ENCODE results near the gene PVRIG. TPM values are rescaled to one million over a fixed set of nuclear protein-coding genes. Genes with fewer than 3 reads are reported as not detected.
A peak's percentile ranks its signal among the peaks of the same experiment; 100 is the strongest.
"Not testable (repeated sequence)": the region's sequence is repeated elsewhere in the genome, so short reads cannot be mapped to it uniquely, and the experiment has no call there.

Gene PVRIG
- total and polyA plus RNA-seq, 2 donors (not counting 1 experiment from before 2014, with no cell fraction given), result 16.2 to 51.2 TPM

DNA sequence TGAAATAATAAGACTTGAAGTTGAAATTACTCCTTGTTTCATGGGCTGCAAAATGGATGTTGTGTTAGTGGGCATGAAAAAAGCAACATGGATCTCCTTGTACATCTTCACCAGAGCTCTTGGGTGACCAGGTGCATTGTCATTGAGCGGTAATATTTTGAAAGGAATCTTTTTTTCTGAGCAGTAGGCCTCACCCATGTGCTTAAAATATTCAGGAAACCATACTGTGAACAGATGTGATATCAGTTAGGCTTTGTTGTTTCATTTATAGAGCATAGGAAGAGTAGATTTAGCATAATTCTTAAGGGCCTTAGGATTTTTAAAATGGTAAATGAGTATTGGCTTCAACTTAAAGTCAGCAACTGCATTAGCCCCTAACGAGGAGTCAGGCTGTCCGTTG lies 26.8 kb upstream of the PVRIG start:
- intact Hi-C loops (cut with micrococcal nuclease), result loop anchor here (2.0 to 5.0 kb wide), 2 partner anchors 16 to 36 kb away; partner anchors contain the start of genes GPC2, STAG3 and TRAPPC14
- no peaks in the 10 kb centered on the region for H3K36me3 ChIP-seq (replicated peaks in 1 of 2; ENCODE audit: control extremely low read depth in 1 of 2, control insufficient read depth in 1 of 2, extremely low read depth in 1 of 2, insufficient read depth in 2 of 2, low read length in 1 of 2)
- 39% methylated on average over 2 of the region's 3 CpGs for WGBS (ENCODE audit: insufficient coverage)
- peaks cover 75% of the 10 kb centered on the region for H3K4me1 Mint-ChIP-seq
- H3K4me3 Mint-ChIP-seq, result peak overlapping the region; percentile 77
- DNase-seq, result no peak
- TF ChIP-seq, protein P1, sequence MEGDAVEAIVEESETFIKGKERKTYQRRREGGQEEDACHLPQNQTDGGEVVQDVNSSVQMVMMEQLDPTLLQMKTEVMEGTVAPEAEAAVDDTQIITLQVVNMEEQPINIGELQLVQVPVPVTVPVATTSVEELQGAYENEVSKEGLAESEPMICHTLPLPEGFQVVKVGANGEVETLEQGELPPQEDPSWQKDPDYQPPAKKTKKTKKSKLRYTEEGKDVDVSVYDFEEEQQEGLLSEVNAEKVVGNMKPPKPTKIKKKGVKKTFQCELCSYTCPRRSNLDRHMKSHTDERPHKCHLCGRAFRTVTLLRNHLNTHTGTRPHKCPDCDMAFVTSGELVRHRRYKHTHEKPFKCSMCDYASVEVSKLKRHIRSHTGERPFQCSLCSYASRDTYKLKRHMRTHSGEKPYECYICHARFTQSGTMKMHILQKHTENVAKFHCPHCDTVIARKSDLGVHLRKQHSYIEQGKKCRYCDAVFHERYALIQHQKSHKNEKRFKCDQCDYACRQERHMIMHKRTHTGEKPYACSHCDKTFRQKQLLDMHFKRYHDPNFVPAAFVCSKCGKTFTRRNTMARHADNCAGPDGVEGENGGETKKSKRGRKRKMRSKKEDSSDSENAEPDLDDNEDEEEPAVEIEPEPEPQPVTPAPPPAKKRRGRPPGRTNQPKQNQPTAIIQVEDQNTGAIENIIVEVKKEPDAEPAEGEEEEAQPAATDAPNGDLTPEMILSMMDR (IDR thresholded peaks at IDR 0.05), result no peak
- peak overlapping the region in 1 of 5 experiments; percentile 34 for H3K4me3 ChIP-seq (ENCODE audit: control extremely low read depth in 1 of 5, extremely low read depth in 1 of 5, insufficient read depth in 1 of 5, low read depth in 2 of 5, low read length in 4 of 5)
- no peak for ATAC-seq (ENCODE audit: low read depth)
- peaks cover 0 to 5% (median 0%) of the 10 kb centered on the region in 3 donors for H3K9me3 ChIP-seq (ENCODE audit: control extremely low read depth in 1 of 3, control insufficient read depth in 2 of 3, insufficient read depth in 1 of 3, low read length in 2 of 3)
- no peaks in the 10 kb centered on the region for H4K20me1 ChIP-seq (ENCODE audit: control insufficient read depth, insufficient read depth, low read length, poor library complexity, severe bottlenecking)
- POLR2A ChIA-PET, result interaction anchor here (0.7 to 2.2 kb wide), 4 partner anchors 10 to 176 kb away, joined by 3 to 4 read pairs (median 4); partner anchors contain the start of gene GAL3ST4
- peak overlapping the region; percentile 97 for H3K27ac Mint-ChIP-seq
- no peaks in the 10 kb centered on the region for H3K27me3 Mint-ChIP-seq
- H3K79me2 ChIP-seq (ENCODE audit: control insufficient read depth, insufficient read depth, low read length), result no peaks in the 10 kb centered on the region
- CTCF ChIA-PET, result interaction anchor here (0.9 to 5.0 kb wide), 6 partner anchors 10 to 153 kb away, joined by 3 to 41 read pairs (median 4); no protein-coding TSS in a partner anchor
- H3K4me2 ChIP-seq (replicated peaks; ENCODE audit: low read depth, low read length, poor library complexity, severe bottlenecking), result peak overlapping the region; percentile 57
- no peak overlapping the region for H3K9ac ChIP-seq (ENCODE audit: low read length)
- H2AFZ ChIP-seq (ENCODE audit: insufficient read depth, low read depth, low read length, poor library complexity, severe bottlenecking), result no peak overlapping the region
- H3K9me3 Mint-ChIP-seq (ENCODE audit: insufficient read depth), result no peaks in the 10 kb centered on the region
- no peaks in the 10 kb centered on the region for H3K27me3 ChIP-seq (replicated peaks in 1 of 4; ENCODE audit: control extremely low read depth in 1 of 4, control insufficient read depth in 3 of 4, insufficient read depth in 4 of 4, low read length in 3 of 4)
- peaks cover 64 to 70% of the 10 kb centered on the region in 2 donors for H3K4me1 ChIP-seq (ENCODE audit: control insufficient read depth in 2 of 2, insufficient read depth in 2 of 2, low read length in 2 of 2)
- peak overlapping the region; percentile 81 to 83 for H3K27ac ChIP-seq (ENCODE audit: low read length in 2 of 2)

GRCh38 chr7:100195222-100195621 lies 24.5 kb upstream of the PVRIG start:
- TF ChIP-seq EZH2 (IDR thresholded peaks at IDR 0.05; ENCODE audit: borderline replicate concordance, insufficient read depth, low read depth, low read length, poor library complexity, severe bottlenecking), result no peak
- TF ChIP-seq, protein P1 (IDR thresholded peaks at IDR 0.05), result no peak
- Mint-ChIP-seq H3K27me3 (no peaks in the 10 kb centered on the region), H3K9me3 (ENCODE audit: insufficient read depth) (no peaks in the 10 kb centered on the region), H3K27ac (peak overlapping the region; percentile 86), H3K4me3 (peak overlapping the region; percentile 44), H3K4me1 (peaks cover 85% of the 10 kb centered on the region)
- DNase-seq (no peak), ATAC-seq (ENCODE audit: low read depth) (no peak)
- intact Hi-C loops (cut with micrococcal nuclease), result no loop called here
- Histone ChIP-seq H3K79me2 (ENCODE audit: control insufficient read depth, insufficient read depth, low read length) (no peaks in the 10 kb centered on the region), H3K4me1 (ENCODE audit: control insufficient read depth in 2 of 2, insufficient read depth in 2 of 2, low read length in 2 of 2) (peaks cover 68 to 82% of the 10 kb centered on the region in 2 donors), H3K4me2 (replicated peaks; ENCODE audit: low read depth, low read length, poor library complexity, severe bottlenecking) (peak overlapping the region; percentile 44), H4K20me1 (ENCODE audit: control insufficient read depth, insufficient read depth, low read length, poor library complexity, severe bottlenecking) (no peaks in the 10 kb centered on the region), H3K27me3 (replicated peaks in 1 of 4; ENCODE audit: control extremely low read depth in 1 of 4, control insufficient read depth in 3 of 4, insufficient read depth in 4 of 4, low read length in 3 of 4) (no peaks in the 10 kb centered on the region), H3K9me3 (ENCODE audit: control extremely low read depth in 1 of 3, control insufficient read depth in 2 of 3, insufficient read depth in 1 of 3, low read length in 2 of 3) (peaks cover 0 to 5% (median 0%) of the 10 kb centered on the region in 3 donors), H3K36me3 (replicated peaks in 1 of 2; ENCODE audit: control extremely low read depth in 1 of 2, control insufficient read depth in 1 of 2, extremely low read depth in 1 of 2, insufficient read depth in 2 of 2, low read length in 1 of 2) (no peaks in the 10 kb centered on the region), H2AFZ (ENCODE audit: insufficient read depth, low read depth, low read length, poor library complexity, severe bottlenecking) (peak overlapping the region; percentile 22), H3K27ac (ENCODE audit: low read length in 2 of 2) (peak overlapping the region; percentile 56 to 57), H3K9ac (ENCODE audit: low read length) (no peak overlapping the region), H3K4me3 (ENCODE audit: control extremely low read depth in 1 of 5, extremely low read depth in 1 of 5, insufficient read depth in 1 of 5, low read depth in 2 of 5, low read length in 4 of 5) (no peak overlapping the region)
- POLR2A ChIA-PET, result interaction anchor here (1.0 to 2.8 kb wide), 4 partner anchors 15 to 233 kb away, joined by 3 to 13 read pairs (median 6); partner anchors contain the start of genes LAMTOR4 and ZCWPW1
- CTCF ChIA-PET, result interaction anchor here (0.6 to 5.0 kb wide), 9 partner anchors 10 to 392 kb away, joined by 3 to 41 read pairs (median 5); partner anchors contain the start of genes GPC2 and STAG3
- WGBS (ENCODE audit: insufficient coverage), result no CpG with 5 or more reads among the region's 2 CpGs

- 20% methylated on average over 1 of the region's 6 CpGs for WGBS (ENCODE audit: insufficient coverage)
- peak overlapping the region; percentile 69 for H3K4me3 Mint-ChIP-seq
Measured at GRCh38 chr7:100195901-100196322, 23.8 kb upstream of the PVRIG start.

More at GRCh38 chr7:100195901-100196322, 23.8 kb upstream of the PVRIG start:
- H3K9me3 Mint-ChIP-seq (ENCODE audit: insufficient read depth); H3K27me3 Mint-ChIP-seq; H3K9me3 ChIP-seq (ENCODE audit: control extremely low read depth in 1 of 3, control insufficient read depth in 2 of 3, insufficient read depth in 1 of 3, low read length in 2 of 3); H4K20me1 ChIP-seq (ENCODE audit: control insufficient read depth, insufficient read depth, low read length, poor library complexity, severe bottlenecking); H3K9ac ChIP-seq (ENCODE audit: low read length); H3K36me3 ChIP-seq (replicated peaks in 1 of 2; ENCODE audit: control extremely low read depth in 1 of 2, control insufficient read depth in 1 of 2, extremely low read depth in 1 of 2, insufficient read depth in 2 of 2, low read length in 1 of 2); H3K27me3 ChIP-seq (replicated peaks in 1 of 4; ENCODE audit: control extremely low read depth in 1 of 4, control insufficient read depth in 3 of 4, insufficient read depth in 4 of 4, low read length in 3 of 4); H3K79me2 ChIP-seq (ENCODE audit: control insufficient read depth, insufficient read depth, low read length); H2AFZ ChIP-seq (ENCODE audit: insufficient read depth, low read depth, low read length, poor library complexity, severe bottlenecking); intact Hi-C loops (cut with micrococcal nuclease): not testable (repeated sequence)
- H3K4me3 ChIP-seq (ENCODE audit: control extremely low read depth in 1 of 5, extremely low read depth in 1 of 5, insufficient read depth in 1 of 5, low read depth in 2 of 5, low read length in 4 of 5), result peak overlapping the region in 1 of 5 experiments; percentile 33
- ChIA-PET CTCF (interaction anchor here (0.5 to 5.0 kb wide), 8 partner anchors 12 to 227 kb away, joined by 3 to 41 read pairs (median 4); partner anchors contain the start of genes GPC2 and STAG3), POLR2A (interaction anchor here (0.7 to 2.8 kb wide), 6 partner anchors 15 to 233 kb away, joined by 3 to 13 read pairs (median 4); partner anchors contain the start of genes LAMTOR4 and ZCWPW1)
- peak overlapping the region; percentile 56 to 57 for H3K27ac ChIP-seq (ENCODE audit: low read length in 2 of 2)
- Mint-ChIP-seq H3K4me1 (peaks cover 85% of the 10 kb centered on the region), H3K27ac (peak overlapping the region; percentile 86)
- peak; percentile 68 for DNase-seq
- peaks cover 66 to 82% of the 10 kb centered on the region in 2 donors for H3K4me1 ChIP-seq (ENCODE audit: control insufficient read depth in 2 of 2, insufficient read depth in 2 of 2, low read length in 2 of 2)
- peak; percentile 47 for ATAC-seq (ENCODE audit: low read depth)
- peak overlapping the region; percentile 44 for H3K4me2 ChIP-seq (replicated peaks; ENCODE audit: low read depth, low read length, poor library complexity, severe bottlenecking)
